Activated naive CD4-positive, alpha-beta T cell treated with anti-CD3 and anti-CD28 coated beads, Interleukin-2, amount 50 U/mL, for 24 hours (primary cell): ENCODE data around the gene QKI.
A peak's percentile ranks its signal among the peaks of the same experiment; 100 is the strongest.

Experiments used
- H3K27ac Mint-ChIP-seq: one replicate; pipeline ENCODE4 v1.8.0; 2021; ENCODE audit warnings: mild to moderate bottlenecking, mixed read lengths
- H3K27me3 Mint-ChIP-seq: one replicate; pipeline ENCODE4 v1.8.0; 2021; ENCODE audit warnings: mixed read lengths
- H3K36me3 Mint-ChIP-seq: one replicate; pipeline ENCODE4 v1.8.0; 2021; ENCODE audit warnings: mixed read lengths
- H3K4me1 Mint-ChIP-seq: one replicate; pipeline ENCODE4 v1.8.0; 2021; ENCODE audit warnings: mixed read lengths
- H3K4me3 Mint-ChIP-seq: one replicate; pipeline ENCODE4 v1.8.0; 2021; ENCODE audit warnings: mild to moderate bottlenecking, mixed read lengths
- H3K9me3 Mint-ChIP-seq: one replicate; pipeline ENCODE4 v1.8.0; 2021; ENCODE audit warnings: mixed read lengths

Gene QKI

GRCh38 chr6:163401039-163401885, 13.3 kb upstream of the QKI start:
- Mint-ChIP-seq H3K27ac (no peak overlapping the region), H3K4me3 (no peak overlapping the region), H3K27me3 (peaks cover 5% of the 10 kb centered on the region), H3K4me1 (peaks cover 24% of the 10 kb centered on the region), H3K36me3 (no peaks in the 10 kb centered on the region), H3K9me3 (no peaks in the 10 kb centered on the region)

- peaks cover 23% of the 10 kb centered on the region for H3K4me1 Mint-ChIP-seq
- no peaks in the 10 kb centered on the region for H3K27me3 Mint-ChIP-seq
- H3K9me3 Mint-ChIP-seq = no peaks in the 10 kb centered on the region
- no peak overlapping the region for H3K4me3 Mint-ChIP-seq
- H3K27ac Mint-ChIP-seq = peak overlapping the region; percentile 30
- no peaks in the 10 kb centered on the region for H3K36me3 Mint-ChIP-seq
Measured at GRCh38 chr6:163402616-163403015, 11.9 kb upstream of the QKI start.

GRCh38 chr6:163404825-163405265, 9.7 kb upstream of the QKI start:
- Mint-ChIP-seq H3K4me3 (no peak overlapping the region), H3K9me3 (no peaks in the 10 kb centered on the region)

GRCh38 chr6:163405412-163406309, 8.9 kb upstream of the QKI start:
- H3K4me1 Mint-ChIP-seq = peaks cover 23% of the 10 kb centered on the region
- H3K27me3 Mint-ChIP-seq = no peaks in the 10 kb centered on the region
- no peaks in the 10 kb centered on the region for H3K9me3 Mint-ChIP-seq
- peak overlapping the region; percentile 78 for H3K27ac Mint-ChIP-seq
- peak overlapping the region; percentile 87 for H3K4me3 Mint-ChIP-seq
- no peaks in the 10 kb centered on the region for H3K36me3 Mint-ChIP-seq

More at GRCh38 chr6:163404825-163405265, 9.7 kb upstream of the QKI start:
- peaks cover 23% of the 10 kb centered on the region for H3K4me1 Mint-ChIP-seq
- no peaks in the 10 kb centered on the region for H3K27me3 Mint-ChIP-seq
- H3K36me3 Mint-ChIP-seq = no peaks in the 10 kb centered on the region
- H3K27ac Mint-ChIP-seq = no peak overlapping the region

- Mint-ChIP-seq H3K9me3 (no peaks in the 10 kb centered on the region), H3K4me1 (peaks cover 26% of the 10 kb centered on the region), H3K4me3 (peak overlapping the region; percentile 87), H3K27ac (no peak overlapping the region), H3K27me3 (no peaks in the 10 kb centered on the region), H3K36me3 (peaks cover 2% of the 10 kb centered on the region)
Measured at GRCh38 chr6:163406366-163406765, 8.2 kb upstream of the QKI start.

- Mint-ChIP-seq H3K36me3 (peaks cover 2% of the 10 kb centered on the region), H3K27me3 (no peaks in the 10 kb centered on the region), H3K4me3 (peak overlapping the region; percentile 87), H3K4me1 (peaks cover 28% of the 10 kb centered on the region), H3K9me3 (no peaks in the 10 kb centered on the region), H3K27ac (no peak overlapping the region)
Measured at GRCh38 chr6:163406830-163407229, 7.7 kb upstream of the QKI start.

- H3K9me3 Mint-ChIP-seq = no peaks in the 10 kb centered on the region
Measured at GRCh38 chr6:163408352-163408991, 6.0 kb upstream of the QKI start.

GRCh38 chr6:163409712-163410111, 4.8 kb upstream of the QKI start:
- H3K27ac Mint-ChIP-seq = no peak overlapping the region
- H3K4me3 Mint-ChIP-seq = no peak overlapping the region
- peaks cover 2% of the 10 kb centered on the region for H3K36me3 Mint-ChIP-seq
- no peaks in the 10 kb centered on the region for H3K27me3 Mint-ChIP-seq
- H3K4me1 Mint-ChIP-seq = peaks cover 36% of the 10 kb centered on the region
- no peaks in the 10 kb centered on the region for H3K9me3 Mint-ChIP-seq

More at GRCh38 chr6:163408352-163408991, 6.0 kb upstream of the QKI start:
- Mint-ChIP-seq H3K4me1 (peaks cover 39% of the 10 kb centered on the region), H3K27ac (no peak overlapping the region), H3K36me3 (peaks cover 2% of the 10 kb centered on the region), H3K4me3 (no peak overlapping the region), H3K27me3 (no peaks in the 10 kb centered on the region)

GRCh38 chr6:163412341-163412740, 2.2 kb upstream of the QKI start:
- Mint-ChIP-seq H3K9me3 (no peaks in the 10 kb centered on the region), H3K4me3 (peak overlapping the region; percentile 87), H3K36me3 (peaks cover 2% of the 10 kb centered on the region), H3K27ac (no peak overlapping the region), H3K27me3 (no peaks in the 10 kb centered on the region), H3K4me1 (peaks cover 31% of the 10 kb centered on the region)

GRCh38 chr6:163412801-163413344, 1.6 kb upstream of the QKI start:
- peak overlapping the region; percentile 87 for H3K4me3 Mint-ChIP-seq
- no peaks in the 10 kb centered on the region for H3K27me3 Mint-ChIP-seq
- no peaks in the 10 kb centered on the region for H3K9me3 Mint-ChIP-seq
- H3K4me1 Mint-ChIP-seq = peaks cover 35% of the 10 kb centered on the region
- peaks cover 2% of the 10 kb centered on the region for H3K36me3 Mint-ChIP-seq
- peak overlapping the region; percentile 38 for H3K27ac Mint-ChIP-seq

- H3K4me1 Mint-ChIP-seq = peaks cover 39% of the 10 kb centered on the region
- H3K27me3 Mint-ChIP-seq = no peaks in the 10 kb centered on the region
- peak overlapping the region; percentile 87 for H3K4me3 Mint-ChIP-seq
- H3K9me3 Mint-ChIP-seq = no peaks in the 10 kb centered on the region
- peaks cover 2% of the 10 kb centered on the region for H3K36me3 Mint-ChIP-seq
- H3K27ac Mint-ChIP-seq = peak overlapping the region; percentile 91
Measured at GRCh38 chr6:163413345-163414116, 987 bp upstream of the QKI start.

GRCh38 chr6:163414946-163415619, 565 bp downstream of the QKI start:
- Mint-ChIP-seq H3K4me1 (peaks cover 55% of the 10 kb centered on the region), H3K4me3 (peak overlapping the region; percentile 81), H3K27me3 (no peaks in the 10 kb centered on the region), H3K9me3 (no peaks in the 10 kb centered on the region), H3K27ac (peak overlapping the region; percentile 65), H3K36me3 (peaks cover 2% of the 10 kb centered on the region)

GRCh38 chr6:163415620-163416556, 1.4 kb downstream of the QKI start:
- H3K36me3 Mint-ChIP-seq = peaks cover 2% of the 10 kb centered on the region
- peak overlapping the region; percentile 92 for H3K27ac Mint-ChIP-seq
- no peaks in the 10 kb centered on the region for H3K9me3 Mint-ChIP-seq
- H3K4me1 Mint-ChIP-seq = peaks cover 61% of the 10 kb centered on the region
- no peaks in the 10 kb centered on the region for H3K27me3 Mint-ChIP-seq
- peak overlapping the region; percentile 94 for H3K4me3 Mint-ChIP-seq
